HL-60 (cell line): ENCODE results near the gene ACAD10.

Experiments
- CTCF ChIP-seq: IDR thresholded peaks from one replicate; pipeline ENCODE4 v1.5.1; 2011; ENCODE audit warnings: low read length, control low read depth, inconsistent platforms; ENCODE audit not compliant: insufficient read depth
- GABPA ChIP-seq: IDR thresholded peaks from 2 replicates; pipeline ENCODE4 v1.6.1; 2012; ENCODE audit warnings: low read depth
- POLR2AphosphoS5 ChIP-seq: IDR thresholded peaks from 2 replicates; pipeline ENCODE4 v1.6.1; 2012; ENCODE audit warnings: low read depth
- TF ChIP-seq, protein P1 (sequence below): IDR thresholded peaks from 2 replicates; pipeline ENCODE4 v1.6.1; 2012; ENCODE audit warnings: low read depth; ENCODE audit not compliant: insufficient replicate concordance

GRCh38 chr12:111792856-111793235, 107.0 kb downstream of the ACAD10 start:
- TF ChIP-seq CTCF (no peak), GABPA (no peak), POLR2AphosphoS5 (no peak)
- TF ChIP-seq, protein P1, sequence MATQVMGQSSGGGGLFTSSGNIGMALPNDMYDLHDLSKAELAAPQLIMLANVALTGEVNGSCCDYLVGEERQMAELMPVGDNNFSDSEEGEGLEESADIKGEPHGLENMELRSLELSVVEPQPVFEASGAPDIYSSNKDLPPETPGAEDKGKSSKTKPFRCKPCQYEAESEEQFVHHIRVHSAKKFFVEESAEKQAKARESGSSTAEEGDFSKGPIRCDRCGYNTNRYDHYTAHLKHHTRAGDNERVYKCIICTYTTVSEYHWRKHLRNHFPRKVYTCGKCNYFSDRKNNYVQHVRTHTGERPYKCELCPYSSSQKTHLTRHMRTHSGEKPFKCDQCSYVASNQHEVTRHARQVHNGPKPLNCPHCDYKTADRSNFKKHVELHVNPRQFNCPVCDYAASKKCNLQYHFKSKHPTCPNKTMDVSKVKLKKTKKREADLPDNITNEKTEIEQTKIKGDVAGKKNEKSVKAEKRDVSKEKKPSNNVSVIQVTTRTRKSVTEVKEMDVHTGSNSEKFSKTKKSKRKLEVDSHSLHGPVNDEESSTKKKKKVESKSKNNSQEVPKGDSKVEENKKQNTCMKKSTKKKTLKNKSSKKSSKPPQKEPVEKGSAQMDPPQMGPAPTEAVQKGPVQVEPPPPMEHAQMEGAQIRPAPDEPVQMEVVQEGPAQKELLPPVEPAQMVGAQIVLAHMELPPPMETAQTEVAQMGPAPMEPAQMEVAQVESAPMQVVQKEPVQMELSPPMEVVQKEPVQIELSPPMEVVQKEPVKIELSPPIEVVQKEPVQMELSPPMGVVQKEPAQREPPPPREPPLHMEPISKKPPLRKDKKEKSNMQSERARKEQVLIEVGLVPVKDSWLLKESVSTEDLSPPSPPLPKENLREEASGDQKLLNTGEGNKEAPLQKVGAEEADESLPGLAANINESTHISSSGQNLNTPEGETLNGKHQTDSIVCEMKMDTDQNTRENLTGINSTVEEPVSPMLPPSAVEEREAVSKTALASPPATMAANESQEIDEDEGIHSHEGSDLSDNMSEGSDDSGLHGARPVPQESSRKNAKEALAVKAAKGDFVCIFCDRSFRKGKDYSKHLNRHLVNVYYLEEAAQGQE: no peak
